Right lobe of liver (tissue), 6 donors: Measurements from ENCODE around the gene ZNF385B. TPM values are rescaled to one million over a fixed set of nuclear protein-coding genes. Genes with fewer than 3 reads are reported as not detected.

Experiments used
- ATAC-seq, 4 donors: fragments of 200-7000 bp; cut with Tn5 transposase; one replicate each; pipeline ENCODE4 v1.9.1; 2020; ENCODE audit warnings: mild to moderate bottlenecking in 4 of 4, moderate library complexity in 4 of 4
- DNase-seq, 3 donors: peaks; one replicate each; pipeline ENCODE4 v3.0.0-alpha.2; 2020
- H3K27ac ChIP-seq, 3 donors: fragments of 200-600 bp; one replicate each; pipeline ENCODE4 v1.8.0; 2022
- H3K27me3 ChIP-seq, 2 donors: fragments of 200-600 bp; one replicate each; pipeline ENCODE4 v1.8.0; 2022
- H3K36me3 ChIP-seq, 4 donors: fragments of 200-600 bp; sonication (generic) in 1 of 4; one replicate each; pipeline versions ENCODE4 v1.5.1 to v1.8.0; 2017 to 2022; ENCODE audit warnings: control low read depth in 1 of 4
- H3K4me1 ChIP-seq, 4 donors: fragments of 200-600 bp; sonication (generic) in 1 of 4; one replicate each; pipeline versions ENCODE4 v1.5.1 to v1.8.0; 2017 to 2022; ENCODE audit warnings: control low read depth in 1 of 4
- H3K4me3 ChIP-seq, 3 donors: fragments of 200-600 bp; one replicate each; pipeline ENCODE4 v1.8.0; 2022
- H3K9me3 ChIP-seq, 4 donors: fragments of 200-600 bp; sonication (generic) in 1 of 4; one replicate each; pipeline versions ENCODE4 v1.5.1 to v1.8.0; 2017 to 2022; ENCODE audit warnings: control low read depth in 1 of 4
- CTCF ChIP-seq, 4 donors: fragments of 200-600 bp in 3 of 4; fragments of 450-650 bp in 1 of 4; IDR thresholded peaks; one replicate each; pipeline versions ENCODE4 v1.5.1 to v1.8.0; 2016 to 2022; ENCODE audit warnings: antibody characterized with exemption in 4 of 4, mild to moderate bottlenecking in 2 of 4
- POLR2A ChIP-seq: fragments of 450-650 bp; IDR thresholded peaks from one replicate; pipeline ENCODE4 v1.6.1; 2017; ENCODE audit warnings: antibody characterized with exemption, mild to moderate bottlenecking
- WGBS: methylation state at CpG from one replicate; pipeline ENCODE4 v1.1.6; 2018; ENCODE audit warnings: low coverage, low lambda C conversion rate; ENCODE audit not compliant: insufficient coverage; ENCODE audit errors: missing lambda C conversion rate; 5-methylcytosine and 5-hydroxymethylcytosine counted together
- intact Hi-C, 2 donors: fragments of 100-400 bp; cut with DNase I; formaldehyde crosslinking; loops; one replicate each; pipeline versions ENCODE4 v1.11.2 to v1.14.1; 2022
- total RNA-seq, 6 experiments: library from RNA; depleted of rRNA in 2 of 6; stranded (reverse); fragments of >200 nt in 2 of 6; fragmentation: NEBNext Ultra II Directional in 3 of 6; extraction: Animal tissue kit (Norgen Biotek cat#: 25700) in 3 of 6; gene quantifications; one replicate each; pipeline versions ENCODE4 v1.1.0 to v1.2.4, GENCODE V29; 2016 to 2023
- donor health status: DM: no; HTN: yes; CAD: no.
- donor health status: DM: no; HTN: no; CAD: no.
- donor health status: DM: no; HTN: no; CAD: no.
- donor health status: DM: no; HTN: yes; CAD: no.
- donor health status: DM: no; HTN: yes; CAD: no.

Gene ZNF385B
- total RNA-seq, 6 experiments from 2014 or later, result 3.9 to 15.7 (median 5.9) TPM

DNA sequence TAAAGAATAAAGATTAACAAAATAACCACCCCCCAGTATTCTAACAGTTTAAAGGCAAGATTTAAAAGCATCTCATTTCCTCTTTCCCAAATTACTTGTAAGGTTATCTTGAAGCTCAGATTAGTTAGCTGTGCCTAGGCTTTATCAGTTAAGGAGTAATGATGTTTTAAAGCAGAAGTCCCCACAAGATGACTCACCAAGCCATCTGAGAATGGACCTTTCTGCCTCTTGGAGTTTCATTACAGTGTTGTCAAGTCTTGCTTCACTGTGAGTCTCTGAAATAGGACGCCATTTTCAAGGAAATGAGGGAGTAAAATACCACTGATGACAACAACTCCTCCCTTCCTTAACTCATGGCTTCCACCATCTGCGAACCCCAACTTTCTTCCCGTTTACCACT is 35.9 kb downstream of the ZNF385B start:
- TF ChIP-seq POLR2A, result no peak
- no peak for TF ChIP-seq CTCF (IDR thresholded peaks at IDR 0.05)
- ATAC-seq, result no peak
- no peaks in the 10 kb centered on the region for H3K36me3 ChIP-seq
- H3K27me3 ChIP-seq, result no peaks in the 10 kb centered on the region
- H3K9me3 ChIP-seq, result no peaks in the 10 kb centered on the region
- 82% methylated on average over 3 of the region's 3 CpGs for WGBS
- H3K4me1 ChIP-seq, result no peaks in the 10 kb centered on the region
- no peak for DNase-seq
- no peak overlapping the region for H3K27ac ChIP-seq
- intact Hi-C loops, result no loop called here
- no peak overlapping the region for H3K4me3 ChIP-seq

GRCh38 chr2:179824961-179825360 is 36.5 kb downstream of the ZNF385B start:
- intact Hi-C loops, result no loop called here
- ATAC-seq, result no peak

GRCh38 chr2:179822540-179822939 is 38.9 kb downstream of the ZNF385B start:
- H3K36me3 ChIP-seq, result no peaks in the 10 kb centered on the region
- H3K27me3 ChIP-seq, result no peaks in the 10 kb centered on the region
- H3K4me3 ChIP-seq, result no peak overlapping the region
- ATAC-seq (no peak), DNase-seq (no peak)
- 100% methylated on average over 1 of the region's 1 CpG for WGBS
- intact Hi-C loops, result no loop called here
- H3K4me1 ChIP-seq, result no peaks in the 10 kb centered on the region
- TF ChIP-seq CTCF (IDR thresholded peaks at IDR 0.05) (no peak), POLR2A (no peak)
- no peaks in the 10 kb centered on the region for H3K9me3 ChIP-seq
- no peak overlapping the region for H3K27ac ChIP-seq

More at GRCh38 chr2:179824961-179825360, 36.5 kb downstream of the ZNF385B start:
- no peak for TF ChIP-seq CTCF (IDR thresholded peaks at IDR 0.05)
- TF ChIP-seq POLR2A, result no peak
- Histone ChIP-seq H3K9me3 (no peaks in the 10 kb centered on the region), H3K4me1 (no peaks in the 10 kb centered on the region), H3K36me3 (no peaks in the 10 kb centered on the region), H3K4me3 (no peak overlapping the region), H3K27ac (no peak overlapping the region), H3K27me3 (no peaks in the 10 kb centered on the region)
- no peak for DNase-seq
- 100% methylated on average over 1 of the region's 1 CpG for WGBS

DNA sequence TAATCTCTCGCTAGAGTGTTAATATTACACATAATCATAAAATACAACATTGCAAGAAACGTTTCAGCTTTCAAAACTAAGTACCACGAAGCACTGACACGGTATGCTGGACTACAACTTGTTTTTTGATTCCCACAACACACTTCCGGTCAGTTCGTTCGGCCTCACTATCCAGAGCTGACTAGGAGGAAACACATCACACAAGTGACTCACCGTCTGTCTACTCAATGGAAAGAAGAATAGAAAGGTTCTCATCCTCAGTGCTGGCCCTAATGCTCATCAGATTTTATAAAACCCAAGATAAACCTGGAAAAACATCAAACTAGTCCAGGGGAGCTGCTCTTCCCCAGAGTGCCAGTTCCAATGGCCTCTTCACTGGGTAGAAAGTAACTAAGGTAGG is 42.9 kb downstream of the ZNF385B start:
- H3K4me1 ChIP-seq, result no peaks in the 10 kb centered on the region
- H3K4me3 ChIP-seq, result no peak overlapping the region
- H3K27me3 ChIP-seq, result no peaks in the 10 kb centered on the region
- 78% methylated on average over 8 of the region's 8 CpGs for WGBS
- ATAC-seq (peak in 1 of 4 donors; percentile 34), DNase-seq (no peak)
- no peak for TF ChIP-seq POLR2A
- no peak for TF ChIP-seq CTCF (IDR thresholded peaks at IDR 0.05)
- intact Hi-C loops, result no loop called here
- H3K36me3 ChIP-seq, result no peaks in the 10 kb centered on the region
- H3K27ac ChIP-seq, result no peak overlapping the region
- no peaks in the 10 kb centered on the region for H3K9me3 ChIP-seq
